Stomach smooth muscle (tissue), 2 donors: Measurements from ENCODE around the gene CBR4.

Experiments used
- H3K27ac ChIP-seq: one replicate; pipeline ENCODE4 v1.7.0; 2013; ENCODE audit warnings: mild to moderate bottlenecking, low read length, inconsistent platforms
- H3K27me3 ChIP-seq, 2 donors: one replicate each; pipeline ENCODE4 v1.7.0; 2013; ENCODE audit warnings: low read length in 2 of 2; ENCODE audit not compliant: insufficient read depth in 2 of 2, control insufficient read depth in 1 of 2
- H3K36me3 ChIP-seq, 2 donors: one replicate each; pipeline ENCODE4 v1.7.0; 2013; ENCODE audit warnings: low read length in 2 of 2; ENCODE audit not compliant: control insufficient read depth in 2 of 2, insufficient read depth in 2 of 2
- H3K4me1 ChIP-seq: one replicate; pipeline ENCODE4 v1.7.0; 2013; ENCODE audit warnings: low read length; ENCODE audit not compliant: control insufficient read depth, insufficient read depth
- H3K4me3 ChIP-seq, 2 donors: one replicate each; pipeline ENCODE4 v1.7.0; 2013; ENCODE audit warnings: low read length in 2 of 2
- H3K9ac ChIP-seq, 2 donors: one replicate each; pipeline ENCODE4 v1.7.0; 2013; ENCODE audit warnings: low read length in 2 of 2, mild to moderate bottlenecking in 1 of 2
- H3K9me3 ChIP-seq, 2 donors: one replicate each; pipeline ENCODE4 v1.7.0; 2013; ENCODE audit warnings: low read length in 2 of 2; ENCODE audit not compliant: control insufficient read depth in 2 of 2
- donor health status: healthy.
- donor health status: Pancreatic carcinoma.

The CBR4 gene

DNA sequence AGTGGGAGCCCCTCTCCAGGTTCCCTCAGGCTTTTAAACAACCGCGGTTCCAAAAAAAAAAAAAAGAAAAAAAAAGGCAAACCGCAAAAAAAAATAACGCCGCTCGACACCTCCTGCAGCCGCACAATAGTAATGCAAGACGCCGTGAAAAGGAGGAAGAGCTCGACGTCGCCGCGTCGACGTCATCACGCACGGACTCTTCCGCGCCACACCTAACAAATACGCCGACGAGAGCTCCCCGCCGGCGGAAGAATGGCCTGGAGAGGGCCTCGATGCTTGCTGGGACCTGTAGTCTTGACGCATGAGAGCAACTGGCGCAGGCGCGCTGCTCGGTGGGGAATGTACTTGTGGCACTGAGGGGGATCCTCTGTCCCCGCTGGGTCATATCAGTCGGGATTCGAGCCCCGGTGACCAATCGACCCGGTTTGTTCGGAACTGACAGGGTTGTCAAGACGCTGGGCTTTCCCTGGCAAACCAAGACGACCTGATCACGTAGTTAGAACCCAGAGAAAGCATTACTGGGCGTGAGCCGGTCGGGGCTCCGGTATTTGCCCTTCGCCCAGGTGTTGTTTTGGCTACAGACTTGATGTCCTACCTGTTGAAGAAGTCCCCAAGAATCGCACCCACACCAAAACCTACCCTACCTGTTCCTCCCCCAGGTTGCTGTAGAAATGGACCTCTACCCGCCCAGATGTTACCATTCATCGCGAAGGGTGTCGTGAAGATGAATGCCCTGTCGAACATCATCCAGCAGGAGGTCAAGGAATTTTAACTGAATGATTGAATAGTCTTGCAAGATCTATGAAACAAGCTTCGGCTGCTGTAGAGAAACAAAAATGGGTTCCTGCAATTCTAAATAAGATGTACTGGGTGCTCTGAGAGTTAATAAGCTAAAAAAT lies at the start of gene CBR4:
Gene CBR4 (minus strand): TSS at position 131 of the 899 bp plus-strand sequence. CDS start 166 bp downstream, outside the sequence.
- Histone ChIP-seq H3K36me3 (peaks cover 0 to under 1% of the 10 kb centered on the region in 2 donors), H3K4me3 (peak within 1 kb of the TSS; percentile 87 to 99), H3K4me1 (peaks cover 7% of the 10 kb centered on the region), H3K9ac (peak within 1 kb of the TSS; percentile 92 to 96), H3K27ac (peak within 1 kb of the TSS; percentile 88), H3K27me3 (no peaks in the 10 kb centered on the region), H3K9me3 (no peaks in the 10 kb centered on the region)

DNA sequence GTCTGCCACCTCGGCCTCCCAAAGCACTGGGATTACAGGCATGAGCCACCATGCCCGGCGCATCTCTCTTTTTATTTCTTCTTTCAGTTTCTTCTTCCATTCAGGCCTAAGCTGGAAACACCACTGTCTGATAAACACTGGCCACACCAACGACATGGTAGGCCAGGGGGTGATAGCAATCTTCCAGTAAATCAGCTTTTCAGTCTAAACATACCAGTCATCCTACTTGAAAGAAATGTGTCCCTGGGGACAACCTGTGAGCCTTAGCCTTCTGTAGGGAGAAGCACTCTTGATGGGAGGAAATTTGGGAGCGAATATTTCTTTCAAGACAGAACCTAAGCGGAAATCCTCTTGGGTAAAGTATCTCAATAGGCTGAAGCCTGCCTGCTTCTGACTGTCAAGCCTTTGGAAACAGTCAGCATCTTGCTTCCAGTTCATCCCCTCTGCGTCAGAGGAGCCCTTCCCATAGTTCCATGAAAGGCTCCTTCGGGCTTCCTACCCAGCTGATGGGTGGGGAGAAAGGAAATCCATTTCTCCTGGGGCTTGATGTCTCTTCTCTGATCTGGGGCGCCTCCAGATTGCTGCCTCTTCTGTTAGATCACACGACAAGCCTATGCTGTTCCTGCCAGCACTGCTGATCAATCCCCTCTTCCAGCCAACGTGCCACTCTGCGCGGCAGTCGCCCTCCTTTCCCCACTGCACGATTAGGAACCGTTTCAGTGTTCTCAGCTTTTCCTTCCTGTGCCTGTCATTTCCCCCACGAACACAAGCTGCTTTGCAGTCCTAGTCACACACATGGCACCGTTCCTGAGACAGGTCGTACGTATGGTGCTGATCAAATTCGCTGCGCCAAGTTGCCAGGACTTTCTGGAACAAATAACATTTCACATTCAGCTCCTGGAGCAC lies 49.5 kb upstream of the CBR4 start:
- Histone ChIP-seq H3K27ac (peak overlapping the region; percentile 37), H3K4me1 (peaks cover 13% of the 10 kb centered on the region), H3K9me3 (no peaks in the 10 kb centered on the region), H3K36me3 (no peaks in the 10 kb centered on the region), H3K4me3 (peak overlapping the region in 1 of 2 donors; percentile 57), H3K27me3 (no peaks in the 10 kb centered on the region), H3K9ac (peak overlapping the region in 1 of 2 donors; percentile 36)

DNA sequence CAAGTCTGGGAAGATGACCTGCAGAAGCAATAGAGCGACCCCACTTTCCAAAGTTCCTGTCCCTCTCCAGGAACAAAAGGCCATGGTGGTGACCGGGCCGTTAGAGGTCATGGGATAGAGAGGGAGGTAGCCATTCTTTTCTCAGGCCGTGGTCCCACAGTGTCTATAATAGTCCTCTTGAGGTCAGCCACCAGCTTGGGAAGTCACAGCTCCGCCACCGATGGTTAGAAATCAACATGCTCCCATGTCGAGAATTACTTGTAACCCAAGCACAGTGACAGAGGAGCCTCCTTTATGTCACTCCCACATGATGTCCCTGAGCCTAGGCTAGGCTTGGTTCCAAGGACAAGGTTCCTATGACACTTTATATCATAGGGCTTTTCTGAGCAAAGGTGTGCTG lies 48.3 kb upstream of the CBR4 start:
- Histone ChIP-seq H3K27ac (no peak overlapping the region), H3K4me3 (no peak overlapping the region), H3K27me3 (no peaks in the 10 kb centered on the region)

DNA sequence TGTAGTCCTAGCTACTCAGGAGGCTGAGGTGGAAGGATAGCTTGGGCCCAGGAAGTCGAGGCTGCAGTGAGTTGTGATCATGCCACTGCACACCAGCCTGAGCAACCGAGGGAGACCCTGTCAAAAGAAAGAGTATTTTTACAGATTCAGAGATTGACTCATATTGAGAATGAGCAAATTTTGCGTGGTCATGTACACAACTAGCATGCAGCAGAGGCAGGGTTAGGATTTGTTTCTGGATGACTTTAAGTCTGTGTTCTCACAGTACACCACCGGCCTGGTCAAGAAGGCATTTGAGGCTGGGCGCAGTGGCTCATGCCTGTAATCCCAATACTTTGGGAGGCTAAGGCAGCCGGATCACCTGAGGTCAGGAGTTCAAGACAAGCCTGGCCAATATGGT lies 44.8 kb upstream of the CBR4 start:
- H3K9ac ChIP-seq, result no peak overlapping the region
- H3K4me3 ChIP-seq, result no peak overlapping the region
- no peaks in the 10 kb centered on the region for H3K36me3 ChIP-seq
- H3K9me3 ChIP-seq, result no peaks in the 10 kb centered on the region
- H3K4me1 ChIP-seq, result peaks cover 2% of the 10 kb centered on the region
- no peaks in the 10 kb centered on the region for H3K27me3 ChIP-seq
- no peak overlapping the region for H3K27ac ChIP-seq

More for the DNA sequence above, 48.3 kb upstream of the CBR4 start:
- H3K9me3 ChIP-seq, result no peaks in the 10 kb centered on the region
- peaks cover 11% of the 10 kb centered on the region for H3K4me1 ChIP-seq
- H3K9ac ChIP-seq, result no peak overlapping the region
- no peaks in the 10 kb centered on the region for H3K36me3 ChIP-seq

DNA sequence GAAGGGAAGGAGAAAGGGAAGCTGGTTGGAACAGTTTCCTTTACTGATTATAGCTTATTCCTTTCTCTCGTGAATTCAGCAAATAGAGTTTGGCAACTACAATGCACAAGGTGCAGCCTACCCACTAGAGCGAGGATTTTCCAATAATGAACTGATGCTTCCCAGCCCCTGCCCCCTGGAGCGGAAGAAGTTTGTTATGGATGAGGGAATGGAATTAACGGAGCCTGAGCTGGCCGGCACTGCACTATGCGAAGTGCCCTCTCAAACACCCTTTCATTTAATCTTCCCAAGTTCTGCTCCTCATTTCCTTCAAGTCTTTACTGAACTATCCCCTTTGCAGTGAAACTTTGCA lies 42.5 kb upstream of the CBR4 start:
- no peaks in the 10 kb centered on the region for H3K4me1 ChIP-seq
- no peak overlapping the region for H3K4me3 ChIP-seq
- H3K9me3 ChIP-seq, result no peaks in the 10 kb centered on the region
- no peak overlapping the region for H3K9ac ChIP-seq
- H3K27me3 ChIP-seq, result no peaks in the 10 kb centered on the region
- H3K27ac ChIP-seq, result no peak overlapping the region
- H3K36me3 ChIP-seq, result no peaks in the 10 kb centered on the region

DNA sequence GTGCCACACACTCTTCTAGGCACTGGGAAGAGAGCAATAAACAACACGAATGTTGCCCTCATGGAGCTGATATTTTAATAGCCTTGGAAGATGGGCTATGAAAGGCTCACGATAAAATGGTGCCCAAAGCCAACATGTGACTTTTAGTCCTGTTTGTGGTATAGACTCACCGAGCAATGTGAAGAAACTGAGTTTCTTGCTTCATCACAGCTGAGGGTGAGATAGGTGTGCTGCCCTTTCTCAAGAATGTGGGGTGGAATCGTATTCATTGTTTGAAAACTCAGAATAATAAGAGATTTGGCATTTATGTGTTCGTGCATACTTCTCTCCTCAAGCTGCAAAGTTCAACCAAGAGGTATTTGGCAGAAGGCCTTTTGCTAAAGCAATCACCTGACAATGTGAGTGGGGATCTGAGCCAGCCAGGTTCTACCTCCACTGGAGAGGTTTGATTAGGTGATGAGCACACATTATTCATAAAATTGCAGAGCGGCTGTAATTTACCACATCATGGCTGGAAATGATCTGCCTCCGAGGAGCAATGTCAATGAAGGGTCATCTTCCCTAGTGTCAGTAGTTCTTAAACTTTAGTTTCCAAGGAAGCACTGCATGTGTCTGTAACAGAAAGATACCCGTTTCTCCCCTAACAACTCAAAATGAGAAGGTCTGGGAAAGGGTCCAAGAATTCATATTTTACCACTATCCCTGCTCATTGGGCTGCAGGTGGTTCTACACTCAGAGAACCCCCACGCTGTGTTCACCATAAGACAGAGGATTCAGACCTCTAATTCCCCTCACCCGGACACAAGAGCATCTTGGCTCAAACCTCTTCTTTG lies 41.9 kb upstream of the CBR4 start:
- no peaks in the 10 kb centered on the region for H3K27me3 ChIP-seq
- no peaks in the 10 kb centered on the region for H3K36me3 ChIP-seq
- no peak overlapping the region for H3K4me3 ChIP-seq
- no peak overlapping the region for H3K9ac ChIP-seq
- no peaks in the 10 kb centered on the region for H3K4me1 ChIP-seq
- no peaks in the 10 kb centered on the region for H3K9me3 ChIP-seq
- H3K27ac ChIP-seq, result no peak overlapping the region

DNA sequence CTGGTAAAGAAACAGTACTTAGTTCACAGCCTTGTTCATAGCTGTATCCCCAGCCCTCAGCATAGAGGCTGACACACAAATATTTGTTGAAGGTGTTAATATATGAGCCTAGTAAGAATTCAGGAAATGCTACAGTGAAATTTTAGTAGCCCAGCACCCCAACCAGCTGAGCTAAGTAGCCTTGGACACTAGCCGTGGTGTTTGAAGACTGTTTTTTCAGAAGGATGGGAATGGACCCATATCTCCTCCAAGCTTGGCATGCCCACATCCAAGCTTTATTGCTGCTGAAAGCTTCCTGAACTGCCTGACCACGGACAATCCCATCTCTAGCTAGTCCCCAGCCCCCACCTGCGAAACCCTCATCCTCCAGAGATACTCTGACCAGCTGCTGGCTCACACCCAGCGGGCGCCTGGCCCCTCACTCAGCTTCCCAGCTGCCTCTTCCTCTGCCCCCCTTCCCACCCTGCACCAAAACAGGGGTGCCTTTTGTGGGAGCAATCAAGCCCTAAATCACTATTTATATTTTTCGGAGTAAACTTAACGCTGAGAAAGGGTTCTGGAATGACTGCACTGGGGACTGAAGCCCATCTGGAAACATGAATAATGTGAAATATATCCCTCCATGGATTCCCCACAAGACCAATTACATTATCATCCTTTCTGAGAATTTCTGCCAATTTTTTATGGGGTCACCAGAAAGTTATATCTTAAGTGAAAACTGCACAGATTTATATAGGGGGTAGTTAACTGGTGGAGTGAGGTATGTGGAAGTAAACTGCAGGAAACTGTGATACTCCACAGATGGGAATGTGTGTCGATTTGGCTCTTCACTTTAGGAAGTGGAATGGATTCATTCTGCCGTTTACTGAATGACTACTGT lies 41.1 kb upstream of the CBR4 start:
- no peak overlapping the region for H3K27ac ChIP-seq
- H3K9ac ChIP-seq, result no peak overlapping the region
- no peaks in the 10 kb centered on the region for H3K4me1 ChIP-seq

DNA sequence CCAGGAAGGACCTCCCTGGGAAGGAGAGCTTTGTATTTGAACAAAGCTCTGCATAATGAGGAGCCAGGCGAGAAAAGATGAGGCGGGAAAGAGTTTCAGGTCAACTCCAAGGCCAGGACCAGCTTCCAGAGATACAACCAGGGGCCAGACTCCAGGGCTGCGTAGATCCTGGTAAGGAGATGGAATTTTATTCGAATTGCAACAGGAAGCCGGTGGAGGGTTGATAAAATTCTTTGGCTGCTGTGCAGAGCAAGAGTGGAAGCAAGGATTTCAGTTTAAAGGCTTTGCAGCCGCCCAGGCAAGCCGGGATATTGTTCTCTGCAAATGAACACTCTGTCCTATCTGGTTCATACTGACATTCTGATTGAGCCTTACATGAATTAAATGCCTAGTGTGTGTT lies 40.2 kb upstream of the CBR4 start:
- no peak overlapping the region for H3K4me3 ChIP-seq
- H3K4me1 ChIP-seq, result no peaks in the 10 kb centered on the region
- no peaks in the 10 kb centered on the region for H3K36me3 ChIP-seq
- no peak overlapping the region for H3K27ac ChIP-seq
- H3K27me3 ChIP-seq, result no peaks in the 10 kb centered on the region
- H3K9me3 ChIP-seq, result no peaks in the 10 kb centered on the region
- no peak overlapping the region for H3K9ac ChIP-seq

More for the DNA sequence above, 41.1 kb upstream of the CBR4 start:
- H3K27me3 ChIP-seq, result no peaks in the 10 kb centered on the region
- H3K9me3 ChIP-seq, result no peaks in the 10 kb centered on the region
- no peaks in the 10 kb centered on the region for H3K36me3 ChIP-seq
- H3K4me3 ChIP-seq, result no peak overlapping the region

DNA sequence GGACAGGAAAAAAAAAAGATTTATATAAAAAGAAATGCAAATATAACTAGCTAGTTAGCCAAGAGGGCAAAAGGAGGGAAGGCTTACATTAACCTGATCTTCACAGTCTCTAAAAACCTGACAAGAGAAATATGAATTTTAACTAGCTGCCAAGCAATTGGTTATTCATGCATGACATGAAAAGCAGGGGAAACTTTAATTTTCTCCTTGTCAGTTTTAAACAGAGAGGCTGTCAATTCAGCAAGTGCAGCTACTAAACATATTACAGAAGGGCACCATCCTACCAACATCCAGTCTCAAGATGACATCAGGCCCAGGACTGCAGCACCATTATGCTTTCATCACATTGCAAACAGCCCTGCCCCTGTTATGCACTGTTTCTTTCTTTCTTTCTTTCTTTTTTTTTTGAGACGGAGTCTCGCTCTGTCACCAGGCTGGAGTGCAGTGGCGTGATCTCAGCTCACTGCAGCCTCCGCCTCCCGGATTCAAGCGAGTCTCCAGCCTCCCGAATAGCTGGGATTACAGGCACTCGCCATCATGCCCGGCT lies 38.9 kb upstream of the CBR4 start:
- no peak overlapping the region for H3K4me3 ChIP-seq
- no peaks in the 10 kb centered on the region for H3K9me3 ChIP-seq
- H3K27me3 ChIP-seq, result no peaks in the 10 kb centered on the region
- no peak overlapping the region for H3K27ac ChIP-seq
- H3K36me3 ChIP-seq, result no peaks in the 10 kb centered on the region
- H3K4me1 ChIP-seq, result no peaks in the 10 kb centered on the region
- H3K9ac ChIP-seq, result no peak overlapping the region
